SH-SY5Y (cell line): ENCODE results near the gene CPLANE1.

ENCODE experiments used
- GATA2 ChIP-seq: IDR thresholded peaks from 2 replicates; pipeline ENCODE4 v1.6.1; 2011; ENCODE audit warnings: mild to moderate bottlenecking, low read depth, low read length
- GATA3 ChIP-seq: IDR thresholded peaks from 2 replicates; pipeline ENCODE4 v1.6.1; 2011; ENCODE audit warnings: low read depth, mild to moderate bottlenecking, low read length, moderate library complexity

DNA sequence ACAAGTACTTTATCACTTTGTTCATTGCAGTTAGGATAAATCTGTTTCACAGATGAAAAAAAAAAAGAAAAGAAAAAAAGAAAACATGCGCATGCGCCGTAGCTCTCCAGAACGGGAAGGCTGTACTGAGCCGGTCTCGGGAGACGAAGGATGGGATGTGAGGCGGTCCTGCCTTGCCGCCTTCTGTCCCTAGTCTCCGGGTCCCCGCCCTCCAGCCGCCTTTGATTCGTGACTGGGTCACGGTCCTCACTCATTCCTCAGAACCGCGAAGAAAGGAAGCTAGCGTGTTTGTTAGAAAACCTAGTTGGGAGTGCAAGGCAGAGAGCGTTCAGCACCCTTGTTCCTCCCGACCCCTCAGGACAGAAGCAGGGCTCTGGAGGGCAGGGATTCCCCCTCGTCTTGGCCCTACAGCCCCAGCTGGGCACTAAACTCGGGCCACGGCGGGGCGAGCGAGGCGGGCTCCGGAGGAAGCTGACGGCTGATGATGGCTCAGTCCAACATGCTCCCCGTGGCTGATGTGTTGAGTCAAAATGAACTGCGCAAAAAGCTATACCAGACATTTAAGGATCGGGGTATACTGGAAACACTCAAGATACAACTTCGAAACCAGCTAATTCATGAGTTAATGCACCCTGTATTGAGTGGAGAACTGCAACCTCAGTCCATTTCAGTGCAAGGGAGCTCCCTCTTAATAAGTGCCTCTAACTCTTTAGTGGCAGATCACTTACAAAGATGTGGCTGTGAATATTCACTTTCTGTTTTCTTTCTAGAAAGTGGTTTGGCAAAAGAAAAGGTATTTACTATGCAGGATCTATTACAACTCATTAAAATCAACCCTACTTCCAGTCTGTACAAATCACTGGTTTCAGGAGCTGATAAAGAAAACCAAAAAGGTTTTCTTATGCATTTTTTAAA lies 40.0 kb downstream of the CPLANE1 start:
- TF ChIP-seq GATA2 (no peak), GATA3 (no peak)
